Measurements from ENCODE around the gene FRMPD4. TPM values are rescaled to one million over a fixed set of nuclear protein-coding genes. Genes with fewer than 3 reads are reported as not detected.

FRMPD4 gene
- total and polyA plus RNA-seq, 2 of the 13 experiments (the other 11 are each of a cell fraction or from before 2014, with no cell fraction given) = not detected

- H2AFZ ChIP-seq (ENCODE audit: low read length) = no peak overlapping the region
- no peak for TF ChIP-seq GMEB1 (CRISPR knock-in tag; IDR thresholded peaks at IDR 0.05; ENCODE audit: borderline replicate concordance)
- no peak for TF ChIP-seq PCBP2 (optimal IDR thresholded peaks at IDR 0.05; ENCODE audit: low read depth, low read length, poor library complexity, severe bottlenecking)
- no peak for TF ChIP-seq ZNF709 (CRISPR knock-in tag; IDR thresholded peaks at IDR 0.05)
- TF ChIP-seq ZNF264 (CRISPR knock-in tag; IDR thresholded peaks at IDR 0.05) = no peak
- TF ChIP-seq NFKB2 (CRISPR knock-in tag; IDR thresholded peaks at IDR 0.05; ENCODE audit: borderline replicate concordance) = no peak
- TF ChIP-seq ZNF17 (CRISPR knock-in tag; IDR thresholded peaks at IDR 0.05) = no peak
- no peak for TF ChIP-seq ZNF326 (CRISPR knock-in tag; IDR thresholded peaks at IDR 0.05; ENCODE audit: borderline replicate concordance)
- TF ChIP-seq AKNA (CRISPR knock-in tag; IDR thresholded peaks at IDR 0.05; ENCODE audit: borderline replicate concordance) = no peak
- no peak for TF ChIP-seq ZNF275 (CRISPR knock-in tag; IDR thresholded peaks at IDR 0.05; ENCODE audit: borderline replicate concordance)
- TF ChIP-seq, protein P1, sequence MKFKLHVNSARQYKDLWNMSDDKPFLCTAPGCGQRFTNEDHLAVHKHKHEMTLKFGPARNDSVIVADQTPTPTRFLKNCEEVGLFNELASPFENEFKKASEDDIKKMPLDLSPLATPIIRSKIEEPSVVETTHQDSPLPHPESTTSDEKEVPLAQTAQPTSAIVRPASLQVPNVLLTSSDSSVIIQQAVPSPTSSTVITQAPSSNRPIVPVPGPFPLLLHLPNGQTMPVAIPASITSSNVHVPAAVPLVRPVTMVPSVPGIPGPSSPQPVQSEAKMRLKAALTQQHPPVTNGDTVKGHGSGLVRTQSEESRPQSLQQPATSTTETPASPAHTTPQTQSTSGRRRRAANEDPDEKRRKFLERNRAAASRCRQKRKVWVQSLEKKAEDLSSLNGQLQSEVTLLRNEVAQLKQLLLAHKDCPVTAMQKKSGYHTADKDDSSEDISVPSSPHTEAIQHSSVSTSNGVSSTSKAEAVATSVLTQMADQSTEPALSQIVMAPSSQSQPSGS (CRISPR knock-in tag; IDR thresholded peaks at IDR 0.05) = no peak
- H3K27me3 ChIP-seq (ENCODE audit: control insufficient read depth in 1 of 2, insufficient read depth in 2 of 2, low read length in 2 of 2) = no peaks in the 10 kb centered on the region
- H4K20me1 ChIP-seq (ENCODE audit: insufficient read depth, low read length) = no peaks in the 10 kb centered on the region
- no peaks in the 10 kb centered on the region for H3K79me2 ChIP-seq (ENCODE audit: insufficient read depth, low read length)
- FAIRE-seq (no peak), DNase-seq (ENCODE audit: low spot score) (no peak), ATAC-seq (no peak)
- CTCF ChIA-PET (ENCODE audit: low intra/inter-chr PET ratio, low total read pairs) = no interaction called here
- no peak overlapping the region for H3K27ac ChIP-seq (ENCODE audit: extremely low read length, insufficient read depth, low read length)
- intact Hi-C loops (cut with micrococcal nuclease; ENCODE audit: unreplicated experiment) (no loop called here), in situ Hi-C loops (cut with HindIII; ENCODE audit: extremely low pct_ligation_motif_present, low pct_unique_long_range_greater_than_20kb) (no loop called here)
- POLR2A ChIA-PET = no interaction called here
- BruUV-seq (replicated peaks) = no TSS peak
- H3K4me3 ChIP-seq (replicated peaks in 1 of 3; ENCODE audit: insufficient read depth in 1 of 3, low read depth in 2 of 3, low read length in 3 of 3) = no peak overlapping the region
- WGBS (ENCODE audit: low lambda C conversion rate) = 42% methylated on average over 2 of the region's 2 CpGs
- H3K9ac ChIP-seq (ENCODE audit: insufficient read depth, low read depth, low read length) = no peak overlapping the region
- H3K9me3 ChIP-seq (ENCODE audit: low read length) = no peaks in the 10 kb centered on the region
- no peaks in the 10 kb centered on the region for H3K36me3 ChIP-seq (replicated peaks in 1 of 2; ENCODE audit: control insufficient read depth in 1 of 2, insufficient read depth in 2 of 2, low read length in 2 of 2)
- no peaks in the 10 kb centered on the region for H3K4me1 ChIP-seq (ENCODE audit: insufficient read depth, low read length)
- no peak overlapping the region for H3K4me2 ChIP-seq (ENCODE audit: low read depth, low read length)
These were observed 91.7 kb downstream of the FRMPD4 start for GRCh38 chrX:12229986-12230385.

Measured in HepG2 (cell line).